Measurements from ENCODE around the gene PTPN3. TPM values are rescaled to one million over a fixed set of nuclear protein-coding genes. Genes with fewer than 3 reads are reported as not detected.
"Not testable (repeated sequence)": the region's sequence is repeated elsewhere in the genome, so short reads cannot be mapped to it uniquely, and the experiment has no call there.

PTPN3 gene
- total and polyA plus RNA-seq, 5 donors from 2014 or later = 0.03 to 0.47 (median 0.21) TPM; not detected in 1

GRCh38 chr9:109340979-109341378 is 157.1 kb downstream of the PTPN3 start:
- H3K36me3 ChIP-seq (ENCODE audit: control insufficient read depth, insufficient read depth, low read length); ATAC-seq (ENCODE audit: low read depth in 2 of 2); H3K4me3 Mint-ChIP-seq; H3K4me1 ChIP-seq (ENCODE audit: control insufficient read depth, insufficient read depth, low read length, poor library complexity, severe bottlenecking); H3K36me3 Mint-ChIP-seq; DNase-seq; H3K27ac Mint-ChIP-seq; H3K27me3 Mint-ChIP-seq; H3K4me3 ChIP-seq (ENCODE audit: low read depth, low read length); H3K9me3 ChIP-seq (ENCODE audit: control insufficient read depth in 2 of 2, low read length in 2 of 2); H3K9me3 Mint-ChIP-seq; H3K27ac ChIP-seq (ENCODE audit: insufficient read depth, low read length, poor library complexity, severe bottlenecking); H3K27me3 ChIP-seq (ENCODE audit: control insufficient read depth, insufficient read depth, low read length); H3K4me1 Mint-ChIP-seq: not testable (repeated sequence)

GRCh38 chr9:109336409-109336808 is 161.7 kb downstream of the PTPN3 start:
- DNase-seq (no peak), ATAC-seq (ENCODE audit: low read depth in 2 of 2) (no peak)
- H3K9me3 ChIP-seq (ENCODE audit: control insufficient read depth in 2 of 2, low read length in 2 of 2) = no peaks in the 10 kb centered on the region
- H3K36me3 ChIP-seq (ENCODE audit: control insufficient read depth, insufficient read depth, low read length) = no peaks in the 10 kb centered on the region
- H3K4me3 Mint-ChIP-seq = no peak overlapping the region
- peaks cover 6% of the 10 kb centered on the region for H3K27me3 Mint-ChIP-seq
- H3K36me3 Mint-ChIP-seq = no peaks in the 10 kb centered on the region
- H3K27ac Mint-ChIP-seq = no peak overlapping the region
- no peaks in the 10 kb centered on the region for H3K27me3 ChIP-seq (ENCODE audit: control insufficient read depth, insufficient read depth, low read length)
- no peak overlapping the region for H3K4me3 ChIP-seq (ENCODE audit: low read depth, low read length)
- H3K4me1 Mint-ChIP-seq = no peaks in the 10 kb centered on the region
- peaks cover 0 to 1% (median 0%) of the 10 kb centered on the region in 7 donors for H3K9me3 Mint-ChIP-seq
- H3K4me1 ChIP-seq (ENCODE audit: control insufficient read depth, insufficient read depth, low read length, poor library complexity, severe bottlenecking) = no peaks in the 10 kb centered on the region
- no peak overlapping the region for H3K27ac ChIP-seq (ENCODE audit: insufficient read depth, low read length, poor library complexity, severe bottlenecking)

- Histone ChIP-seq H3K27ac (ENCODE audit: insufficient read depth, low read length, poor library complexity, severe bottlenecking) (no peak overlapping the region), H3K4me3 (ENCODE audit: low read depth, low read length) (no peak overlapping the region), H3K36me3 (ENCODE audit: control insufficient read depth, insufficient read depth, low read length) (no peaks in the 10 kb centered on the region), H3K4me1 (ENCODE audit: control insufficient read depth, insufficient read depth, low read length, poor library complexity, severe bottlenecking) (no peaks in the 10 kb centered on the region), H3K27me3 (ENCODE audit: control insufficient read depth, insufficient read depth, low read length) (no peaks in the 10 kb centered on the region), H3K9me3 (ENCODE audit: control insufficient read depth in 2 of 2, low read length in 2 of 2) (no peaks in the 10 kb centered on the region)
- Mint-ChIP-seq H3K4me3 (no peak overlapping the region), H3K36me3 (no peaks in the 10 kb centered on the region), H3K9me3 (peaks cover 0 to 1% (median 0%) of the 10 kb centered on the region in 7 donors), H3K27ac (no peak overlapping the region), H3K4me1 (no peaks in the 10 kb centered on the region), H3K27me3 (peaks cover 6% of the 10 kb centered on the region)
- ATAC-seq (ENCODE audit: low read depth in 2 of 2) (no peak), DNase-seq (no peak)
Measured at GRCh38 chr9:109335929-109336328, 162.2 kb downstream of the PTPN3 start.

GRCh38 chr9:109335121-109335520 is 163.0 kb downstream of the PTPN3 start:
- Histone ChIP-seq H3K9me3 (ENCODE audit: control insufficient read depth in 2 of 2, low read length in 2 of 2) (no peaks in the 10 kb centered on the region), H3K4me1 (ENCODE audit: control insufficient read depth, insufficient read depth, low read length, poor library complexity, severe bottlenecking) (no peaks in the 10 kb centered on the region), H3K27ac (ENCODE audit: insufficient read depth, low read length, poor library complexity, severe bottlenecking) (no peak overlapping the region), H3K4me3 (ENCODE audit: low read depth, low read length) (no peak overlapping the region), H3K36me3 (ENCODE audit: control insufficient read depth, insufficient read depth, low read length) (no peaks in the 10 kb centered on the region), H3K27me3 (ENCODE audit: control insufficient read depth, insufficient read depth, low read length) (no peaks in the 10 kb centered on the region)
- Mint-ChIP-seq H3K27me3 (peaks cover 6% of the 10 kb centered on the region), H3K27ac (no peak overlapping the region), H3K4me3 (no peak overlapping the region), H3K9me3 (peaks cover 0 to 1% (median 0%) of the 10 kb centered on the region in 7 donors), H3K36me3 (no peaks in the 10 kb centered on the region), H3K4me1 (no peaks in the 10 kb centered on the region)
- no peak for ATAC-seq (ENCODE audit: low read depth in 2 of 2)
- no peak for DNase-seq

- no peak overlapping the region for H3K4me3 ChIP-seq (ENCODE audit: low read depth, low read length)
- peaks cover 0 to 1% (median 0%) of the 10 kb centered on the region in 7 donors for H3K9me3 Mint-ChIP-seq
- DNase-seq (no peak), ATAC-seq (ENCODE audit: low read depth in 2 of 2) (no peak)
- no peak overlapping the region for H3K27ac ChIP-seq (ENCODE audit: insufficient read depth, low read length, poor library complexity, severe bottlenecking)
- H3K36me3 ChIP-seq (ENCODE audit: control insufficient read depth, insufficient read depth, low read length) = no peaks in the 10 kb centered on the region
- H3K4me3 Mint-ChIP-seq = no peak overlapping the region
- peaks cover 2% of the 10 kb centered on the region for H3K27me3 ChIP-seq (ENCODE audit: control insufficient read depth, insufficient read depth, low read length)
- H3K27ac Mint-ChIP-seq = no peak overlapping the region
- no peaks in the 10 kb centered on the region for H3K36me3 Mint-ChIP-seq
- H3K4me1 ChIP-seq (ENCODE audit: control insufficient read depth, insufficient read depth, low read length, poor library complexity, severe bottlenecking) = no peaks in the 10 kb centered on the region
- peaks cover 6% of the 10 kb centered on the region for H3K27me3 Mint-ChIP-seq
- no peaks in the 10 kb centered on the region for H3K4me1 Mint-ChIP-seq
- no peaks in the 10 kb centered on the region for H3K9me3 ChIP-seq (ENCODE audit: control insufficient read depth in 2 of 2, low read length in 2 of 2)
Measured at GRCh38 chr9:109331353-109331752, 166.8 kb downstream of the PTPN3 start.

- no peak overlapping the region for H3K4me3 ChIP-seq (ENCODE audit: low read depth, low read length)
- ATAC-seq (ENCODE audit: low read depth in 2 of 2) (no peak), DNase-seq (no peak)
- no peak overlapping the region for H3K27ac ChIP-seq (ENCODE audit: insufficient read depth, low read length, poor library complexity, severe bottlenecking)
- H3K9me3 Mint-ChIP-seq = peaks cover 0 to 3% (median 0%) of the 10 kb centered on the region in 7 donors
- H3K4me3 Mint-ChIP-seq = no peak overlapping the region
- no peaks in the 10 kb centered on the region for H3K36me3 Mint-ChIP-seq
- H3K9me3 ChIP-seq (ENCODE audit: control insufficient read depth in 2 of 2, low read length in 2 of 2) = no peaks in the 10 kb centered on the region
- peaks cover 2% of the 10 kb centered on the region for H3K27me3 ChIP-seq (ENCODE audit: control insufficient read depth, insufficient read depth, low read length)
- H3K27ac Mint-ChIP-seq = no peak overlapping the region
- no peaks in the 10 kb centered on the region for H3K27me3 Mint-ChIP-seq
- no peaks in the 10 kb centered on the region for H3K4me1 Mint-ChIP-seq
- no peaks in the 10 kb centered on the region for H3K36me3 ChIP-seq (ENCODE audit: control insufficient read depth, insufficient read depth, low read length)
- H3K4me1 ChIP-seq (ENCODE audit: control insufficient read depth, insufficient read depth, low read length, poor library complexity, severe bottlenecking) = no peaks in the 10 kb centered on the region
Measured at GRCh38 chr9:109329638-109330258, 168.4 kb downstream of the PTPN3 start.

GRCh38 chr9:109328978-109329637 is 169.0 kb downstream of the PTPN3 start:
- H3K36me3 ChIP-seq (ENCODE audit: control insufficient read depth, insufficient read depth, low read length) = no peaks in the 10 kb centered on the region
- ATAC-seq (ENCODE audit: low read depth in 2 of 2) (no peak), DNase-seq (no peak)
- H3K27ac ChIP-seq (ENCODE audit: insufficient read depth, low read length, poor library complexity, severe bottlenecking) = no peak overlapping the region
- H3K27ac Mint-ChIP-seq = no peak overlapping the region
- H3K36me3 Mint-ChIP-seq = no peaks in the 10 kb centered on the region
- H3K4me3 Mint-ChIP-seq = no peak overlapping the region
- H3K4me3 ChIP-seq (ENCODE audit: low read depth, low read length) = no peak overlapping the region
- H3K4me1 ChIP-seq (ENCODE audit: control insufficient read depth, insufficient read depth, low read length, poor library complexity, severe bottlenecking) = no peaks in the 10 kb centered on the region
- H3K9me3 ChIP-seq (ENCODE audit: control insufficient read depth in 2 of 2, low read length in 2 of 2) = no peaks in the 10 kb centered on the region
- no peaks in the 10 kb centered on the region for H3K4me1 Mint-ChIP-seq
- H3K27me3 Mint-ChIP-seq = peaks cover 3% of the 10 kb centered on the region
- H3K9me3 Mint-ChIP-seq = peaks cover 0 to 3% (median 0%) of the 10 kb centered on the region in 7 donors
- peaks cover 2% of the 10 kb centered on the region for H3K27me3 ChIP-seq (ENCODE audit: control insufficient read depth, insufficient read depth, low read length)

Measured in CD4-positive, CD25-positive, alpha-beta regulatory T cell (primary cell).